ENCODE measurements around the gene BMERB1.

The BMERB1 gene

GRCh38 chr16:15498427-15499175, 64.2 kb downstream of the BMERB1 start:
- DNase-seq (ENCODE audit: low spot score): no peak

GRCh38 chr16:15502041-15502725, 67.8 kb downstream of the BMERB1 start:
- no peak for DNase-seq (ENCODE audit: low spot score)

- no peak for DNase-seq (ENCODE audit: low spot score)
Observed at GRCh38 chr16:15506441-15506840, 72.1 kb downstream of the BMERB1 start.

GRCh38 chr16:15507301-15507958, 73.0 kb downstream of the BMERB1 start:
- DNase-seq (ENCODE audit: low spot score): no peak

- DNase-seq (ENCODE audit: low spot score): no peak
Observed at GRCh38 chr16:15507959-15508627, 73.7 kb downstream of the BMERB1 start.

GRCh38 chr16:15509051-15509592, 74.7 kb downstream of the BMERB1 start:
- peak; percentile 7 for DNase-seq (ENCODE audit: low spot score)

GRCh38 chr16:15509593-15510535, 75.5 kb downstream of the BMERB1 start:
- no peak for DNase-seq (ENCODE audit: low spot score)

- no peak for DNase-seq (ENCODE audit: low spot score)
Observed at GRCh38 chr16:15510992-15511391, 76.6 kb downstream of the BMERB1 start.

- no peak for DNase-seq (ENCODE audit: low spot score)
Observed at GRCh38 chr16:15511759-15512487, 77.5 kb downstream of the BMERB1 start.

- DNase-seq (ENCODE audit: low spot score): no peak
Observed at GRCh38 chr16:15513156-15513555, 78.8 kb downstream of the BMERB1 start.

GRCh38 chr16:15515992-15516391, 81.6 kb downstream of the BMERB1 start:
- DNase-seq (ENCODE audit: low spot score): no peak

- no peak for DNase-seq (ENCODE audit: low spot score)
Observed at GRCh38 chr16:15516609-15517008, 82.2 kb downstream of the BMERB1 start.

GRCh38 chr16:15517743-15518377, 83.5 kb downstream of the BMERB1 start:
- no peak for DNase-seq (ENCODE audit: low spot score)

GRCh38 chr16:15518381-15519351, 84.3 kb downstream of the BMERB1 start:
- no peak for DNase-seq (ENCODE audit: low spot score)

- DNase-seq (ENCODE audit: low spot score): no peak
Observed at GRCh38 chr16:15519790-15520189, 85.4 kb downstream of the BMERB1 start.

GRCh38 chr16:15521390-15521757, 87.0 kb downstream of the BMERB1 start:
- no peak for DNase-seq (ENCODE audit: low spot score)

- no peak for DNase-seq (ENCODE audit: low spot score)
Observed at GRCh38 chr16:15521758-15522509, 87.5 kb downstream of the BMERB1 start.

- no peak for DNase-seq (ENCODE audit: low spot score)
Observed at GRCh38 chr16:15523092-15523541, 88.7 kb downstream of the BMERB1 start.
